Skeletal muscle tissue (tissue), 4 donors: ENCODE data around the gene LRRC8B. TPM values are rescaled to one million over a fixed set of nuclear protein-coding genes. Genes with fewer than 3 reads are reported as not detected.
"Not testable (repeated sequence)": the region's sequence is repeated elsewhere in the genome, so short reads cannot be mapped to it uniquely, and the experiment has no call there.

Experiments used
- H3K27ac ChIP-seq: one replicate; pipeline ENCODE4 v1.7.0; 2013; ENCODE audit warnings: mild to moderate bottlenecking, low read depth, low read length, inconsistent platforms
- H3K27me3 ChIP-seq, 3 donors: one replicate each; pipeline ENCODE4 v1.7.0; 2013; ENCODE audit warnings: low read length in 3 of 3; ENCODE audit not compliant: control insufficient read depth in 3 of 3, insufficient read depth in 3 of 3
- H3K36me3 ChIP-seq, 3 donors: one replicate each; pipeline ENCODE4 v1.7.0; 2013; ENCODE audit warnings: low read length in 3 of 3; ENCODE audit not compliant: control insufficient read depth in 3 of 3, insufficient read depth in 3 of 3
- H3K4me1 ChIP-seq, 3 donors: one replicate each; pipeline ENCODE4 v1.7.0; 2013; ENCODE audit warnings: low read length in 3 of 3, mild to moderate bottlenecking in 3 of 3; ENCODE audit not compliant: control insufficient read depth in 3 of 3, insufficient read depth in 3 of 3
- H3K4me3 ChIP-seq, 3 donors: one replicate each; pipeline ENCODE4 v1.7.0; 2013; ENCODE audit warnings: low read length in 3 of 3
- H3K9ac ChIP-seq, 3 donors: one replicate each; pipeline ENCODE4 v1.7.0; 2013; ENCODE audit warnings: low read length in 3 of 3, mild to moderate bottlenecking in 3 of 3, moderate library complexity in 2 of 3, low read depth in 1 of 3
- H3K9me3 ChIP-seq, 3 donors: one replicate each; pipeline ENCODE4 v1.7.0; 2013; ENCODE audit warnings: low read length in 3 of 3; ENCODE audit not compliant: control insufficient read depth in 3 of 3
- total RNA-seq: library from RNA; depleted of rRNA; stranded (reverse); fragments of >200 nt; gene quantifications from one replicate; pipeline ENCODE4 v1.2.3, GENCODE V29; 2014
- donor health status: Osteomylitis.

Gene LRRC8B
- total RNA-seq, 1 donor from 2014 or later = 3.7 TPM

DNA sequence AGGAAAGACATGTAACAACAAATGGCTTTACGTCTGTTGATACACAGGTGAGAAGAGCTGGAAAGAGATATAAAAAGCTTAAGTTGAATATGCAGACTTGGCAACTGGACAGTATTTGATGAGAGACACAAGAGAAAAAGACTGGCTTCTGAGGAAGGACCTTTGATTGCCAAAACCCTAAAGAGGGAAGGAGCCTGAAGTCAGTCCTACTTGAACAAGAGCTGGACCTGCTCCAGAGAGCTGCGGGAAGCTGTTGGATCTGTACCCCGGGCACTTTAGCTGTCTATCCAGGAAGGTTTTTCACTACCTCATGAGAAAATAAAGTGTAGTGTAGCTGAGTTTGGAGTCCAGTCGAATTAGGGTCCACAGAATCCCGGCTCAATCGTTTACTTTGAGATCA, 25.3 kb upstream of the LRRC8B start:
- H3K27me3 ChIP-seq = no peaks in the 10 kb centered on the region
- no peak overlapping the region for H3K27ac ChIP-seq
- H3K36me3 ChIP-seq = no peaks in the 10 kb centered on the region
- no peak overlapping the region for H3K4me3 ChIP-seq
- H3K4me1 ChIP-seq = no peaks in the 10 kb centered on the region
- no peak overlapping the region for H3K9ac ChIP-seq
- no peaks in the 10 kb centered on the region for H3K9me3 ChIP-seq

GRCh38 chr1:89502042-89502441, 22.6 kb upstream of the LRRC8B start:
- Histone ChIP-seq H3K36me3 (no peaks in the 10 kb centered on the region), H3K9me3 (no peaks in the 10 kb centered on the region), H3K27me3 (peaks cover 0 to 3% (median 0%) of the 10 kb centered on the region in 3 donors), H3K4me1 (no peaks in the 10 kb centered on the region), H3K27ac (no peak overlapping the region), H3K9ac (no peak overlapping the region), H3K4me3 (no peak overlapping the region)

DNA sequence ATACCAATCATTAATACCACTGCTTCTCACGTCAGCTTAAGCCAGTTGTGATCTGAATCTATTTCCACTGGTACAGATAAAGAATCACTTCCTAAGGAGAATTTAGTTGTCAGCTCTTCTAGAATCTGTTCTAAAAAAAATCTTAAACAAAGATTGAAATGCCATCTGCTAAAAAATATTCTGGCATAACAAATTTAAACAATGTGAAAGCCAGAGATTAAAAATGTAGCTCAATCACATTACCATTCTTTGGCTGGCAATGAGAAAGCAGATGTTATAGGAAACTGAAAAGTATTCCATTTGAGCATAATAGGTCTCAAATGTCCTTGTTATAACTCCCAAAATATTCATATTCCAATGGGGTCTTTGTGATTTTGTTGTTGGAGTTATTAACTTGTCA, 21.7 kb upstream of the LRRC8B start:
- Histone ChIP-seq H3K36me3 (no peaks in the 10 kb centered on the region), H3K27ac (no peak overlapping the region), H3K27me3 (peaks cover 0 to 3% (median 0%) of the 10 kb centered on the region in 3 donors), H3K4me1 (no peaks in the 10 kb centered on the region), H3K9me3 (no peaks in the 10 kb centered on the region), H3K4me3 (no peak overlapping the region), H3K9ac (no peak overlapping the region)

DNA sequence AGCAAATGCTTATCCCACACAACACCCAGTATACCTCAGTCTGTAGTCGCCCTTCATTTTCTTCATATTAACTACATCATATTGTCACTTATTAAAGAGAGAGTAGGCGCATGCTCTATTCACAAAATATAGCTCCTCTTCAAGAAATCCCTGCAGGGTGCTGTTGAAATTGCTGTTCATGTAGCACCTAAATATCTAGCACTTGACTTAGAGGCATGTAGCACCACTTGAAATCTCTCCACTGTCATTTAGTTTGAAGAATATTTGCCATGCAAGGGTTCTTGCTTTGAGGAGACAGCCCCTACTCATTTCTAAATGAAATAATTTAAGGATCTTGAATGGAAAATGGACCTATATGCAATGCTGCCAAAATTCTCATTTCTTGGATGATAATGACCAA, 20.9 kb upstream of the LRRC8B start:
- H3K4me1 ChIP-seq = no peaks in the 10 kb centered on the region
- no peaks in the 10 kb centered on the region for H3K36me3 ChIP-seq
- H3K27ac ChIP-seq = no peak overlapping the region
- H3K9me3 ChIP-seq = no peaks in the 10 kb centered on the region
- no peak overlapping the region for H3K9ac ChIP-seq
- no peak overlapping the region for H3K4me3 ChIP-seq
- H3K27me3 ChIP-seq = peaks cover 0 to 3% (median 0%) of the 10 kb centered on the region in 3 donors

GRCh38 chr1:89510061-89510460, 14.6 kb upstream of the LRRC8B start:
- not testable (repeated sequence) for H3K9ac ChIP-seq, H3K27me3 ChIP-seq, H3K9me3 ChIP-seq, H3K4me3 ChIP-seq, H3K4me1 ChIP-seq, H3K36me3 ChIP-seq, H3K27ac ChIP-seq

GRCh38 chr1:89512996-89513720, 11.5 kb upstream of the LRRC8B start:
- H3K4me1 ChIP-seq = no peaks in the 10 kb centered on the region
- H3K27ac ChIP-seq = no peak overlapping the region
- H3K27me3 ChIP-seq = no peaks in the 10 kb centered on the region
- no peaks in the 10 kb centered on the region for H3K36me3 ChIP-seq
- H3K9ac ChIP-seq = no peak overlapping the region
- no peak overlapping the region for H3K4me3 ChIP-seq
- H3K9me3 ChIP-seq = no peaks in the 10 kb centered on the region

DNA sequence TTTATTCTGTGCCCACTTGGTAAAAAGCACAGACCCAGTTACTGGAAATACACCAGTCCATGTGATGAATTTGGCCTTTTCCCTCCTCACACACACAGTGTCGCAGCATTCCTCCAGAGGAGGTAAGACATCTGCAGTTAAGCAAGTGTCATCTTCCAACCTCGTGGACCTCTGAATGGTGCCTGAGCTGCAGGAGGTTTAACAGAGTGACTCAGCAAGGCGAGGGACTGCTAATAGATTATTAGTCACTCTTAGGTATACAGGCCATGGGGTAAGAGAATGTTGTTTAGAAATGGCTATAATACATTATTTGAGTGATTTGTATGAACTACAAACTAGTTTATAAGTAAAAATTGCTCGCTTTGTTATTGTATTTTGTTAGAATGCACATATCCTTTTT, 8.6 kb upstream of the LRRC8B start:
- no peaks in the 10 kb centered on the region for H3K36me3 ChIP-seq
- no peaks in the 10 kb centered on the region for H3K9me3 ChIP-seq
- H3K4me1 ChIP-seq = no peaks in the 10 kb centered on the region
- H3K4me3 ChIP-seq = no peak overlapping the region
- H3K27ac ChIP-seq = no peak overlapping the region
- no peak overlapping the region for H3K9ac ChIP-seq
- H3K27me3 ChIP-seq = no peaks in the 10 kb centered on the region

- H3K27me3 ChIP-seq = no peaks in the 10 kb centered on the region
- no peaks in the 10 kb centered on the region for H3K36me3 ChIP-seq
- no peaks in the 10 kb centered on the region for H3K9me3 ChIP-seq
- H3K9ac ChIP-seq = no peak overlapping the region
- H3K27ac ChIP-seq = no peak overlapping the region
- H3K4me1 ChIP-seq = no peaks in the 10 kb centered on the region
- no peak overlapping the region for H3K4me3 ChIP-seq
Observed at GRCh38 chr1:89518221-89518631, 6.4 kb upstream of the LRRC8B start.

- H3K9me3 ChIP-seq = no peaks in the 10 kb centered on the region
- no peak overlapping the region for H3K9ac ChIP-seq
- H3K27ac ChIP-seq = no peak overlapping the region
- no peaks in the 10 kb centered on the region for H3K27me3 ChIP-seq
- H3K4me3 ChIP-seq = no peak overlapping the region
- H3K4me1 ChIP-seq = peaks cover 6 to 9% (median 8%) of the 10 kb centered on the region in 3 donors
- no peaks in the 10 kb centered on the region for H3K36me3 ChIP-seq
Observed at GRCh38 chr1:89519779-89520358, 4.8 kb upstream of the LRRC8B start.

DNA sequence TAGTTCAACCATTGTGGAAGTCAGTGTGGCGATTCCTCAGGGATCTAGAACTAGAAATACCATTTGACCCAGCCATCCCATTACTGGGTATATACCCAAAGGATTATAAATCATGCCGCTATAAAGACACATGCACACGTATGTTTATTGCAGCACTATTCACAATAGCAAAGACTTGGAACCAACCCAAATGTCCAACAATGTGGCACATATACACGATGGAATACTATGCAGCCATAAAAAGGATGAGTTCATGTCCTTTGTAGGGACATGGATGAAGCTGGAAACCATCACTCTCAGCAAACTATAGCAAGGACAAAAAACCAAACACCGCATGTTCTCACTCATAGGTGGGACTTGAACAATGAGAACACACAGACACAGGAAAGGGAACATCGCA, 2.7 kb upstream of the LRRC8B start:
- H3K27me3 ChIP-seq, H3K27ac ChIP-seq, H3K9me3 ChIP-seq, H3K36me3 ChIP-seq, H3K4me3 ChIP-seq, H3K9ac ChIP-seq: not testable (repeated sequence)
- H3K4me1 ChIP-seq = peaks cover 11 to 14% (median 11%) of the 10 kb centered on the region in 3 donors
